NCI-H2081 treated with DMSO at 0.1 percent for 48 hours (cell line): ENCODE results near the gene VPREB3.

Source experiments
- DNase-seq: peaks from one replicate; lab custom pipeline; 2025; lab: John Stamatoyannopoulos, UW

VPREB3 gene

DNA sequence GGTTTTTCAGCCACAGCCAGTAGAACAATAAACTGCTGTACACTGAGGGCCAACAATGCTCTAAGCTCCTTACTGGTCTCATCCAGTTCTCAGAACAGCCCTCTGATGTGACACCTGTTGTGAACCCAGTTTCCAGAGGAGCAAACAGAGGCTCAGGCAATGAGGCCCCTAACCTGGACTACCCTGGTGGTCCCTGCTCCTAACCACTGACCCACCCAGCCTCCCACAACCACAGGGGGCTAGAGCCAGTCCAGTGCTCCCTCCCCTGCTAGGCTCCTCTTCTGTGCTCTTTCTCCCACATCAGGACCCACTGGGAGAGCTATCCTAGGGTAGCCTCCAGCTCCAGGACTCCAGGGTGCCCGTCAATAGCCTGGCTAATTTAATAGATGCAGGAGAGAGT is 28.5 kb upstream of the VPREB3 start:
- DNase-seq: no peak

DNA sequence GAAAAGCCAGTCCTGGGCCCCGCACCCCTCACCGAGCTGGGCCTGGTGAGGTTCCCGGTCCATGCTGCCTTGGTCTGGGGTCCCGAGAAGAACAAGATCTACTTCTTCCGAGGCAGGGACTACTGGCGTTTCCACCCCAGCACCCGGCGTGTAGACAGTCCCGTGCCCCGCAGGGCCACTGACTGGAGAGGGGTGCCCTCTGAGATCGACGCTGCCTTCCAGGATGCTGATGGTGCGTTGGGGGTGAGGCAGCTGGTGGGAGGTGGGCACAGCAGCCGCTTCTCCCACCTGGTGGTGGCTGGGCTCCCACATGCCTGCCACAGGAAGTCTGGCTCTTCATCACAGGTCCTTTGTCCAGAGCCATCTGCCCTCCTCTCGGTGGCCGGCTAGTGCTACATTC is 28.0 kb upstream of the VPREB3 start:
- DNase-seq: no peak

DNA sequence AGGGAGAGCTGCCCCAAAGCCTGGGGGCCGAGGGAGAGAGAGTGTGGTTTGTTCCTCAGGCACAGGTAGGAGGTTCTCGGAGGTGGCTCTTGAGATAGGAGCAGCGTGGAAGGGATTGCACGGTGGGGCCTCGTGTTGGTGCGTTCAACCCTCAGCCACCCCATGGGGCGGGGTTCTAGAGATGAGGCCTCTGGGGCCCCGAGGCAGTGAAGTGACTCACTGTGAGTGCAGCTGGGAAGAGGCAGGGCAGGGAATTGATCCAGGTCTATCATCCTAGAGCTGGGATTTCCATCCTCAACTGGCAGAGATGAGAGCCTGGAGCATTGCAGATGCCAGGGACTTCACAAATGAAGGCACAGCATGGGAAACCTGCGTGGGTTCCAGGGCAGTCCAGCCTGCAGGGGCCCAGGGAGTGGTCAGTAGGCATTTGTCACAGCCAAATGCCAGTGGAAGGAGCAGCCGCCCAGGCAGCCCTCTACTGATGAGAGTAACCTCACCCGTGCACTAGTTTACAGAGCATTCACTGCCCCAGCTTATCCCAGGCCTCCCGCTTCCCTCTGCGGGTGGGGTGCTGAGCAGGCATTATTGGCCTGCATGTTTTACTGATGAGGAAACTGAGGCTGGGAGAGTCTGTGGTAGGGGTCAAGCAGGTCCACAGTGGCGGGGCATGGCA is 27.4 kb upstream of the VPREB3 start:
- DNase-seq: no peak

DNA sequence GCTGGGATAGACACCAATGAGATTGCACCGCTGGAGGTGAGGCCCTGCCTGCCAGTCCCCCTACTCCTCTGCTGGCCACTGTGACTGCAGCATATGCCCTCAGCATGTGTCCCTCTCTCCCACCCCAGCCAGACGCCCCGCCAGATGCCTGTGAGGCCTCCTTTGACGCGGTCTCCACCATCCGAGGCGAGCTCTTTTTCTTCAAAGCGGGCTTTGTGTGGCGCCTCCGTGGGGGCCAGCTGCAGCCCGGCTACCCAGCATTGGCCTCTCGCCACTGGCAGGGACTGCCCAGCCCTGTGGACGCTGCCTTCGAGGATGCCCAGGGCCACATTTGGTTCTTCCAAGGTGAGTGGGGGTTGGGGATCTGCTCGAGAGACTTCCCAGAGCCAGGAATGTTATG is 26.8 kb upstream of the VPREB3 start:
- no peak for DNase-seq

DNA sequence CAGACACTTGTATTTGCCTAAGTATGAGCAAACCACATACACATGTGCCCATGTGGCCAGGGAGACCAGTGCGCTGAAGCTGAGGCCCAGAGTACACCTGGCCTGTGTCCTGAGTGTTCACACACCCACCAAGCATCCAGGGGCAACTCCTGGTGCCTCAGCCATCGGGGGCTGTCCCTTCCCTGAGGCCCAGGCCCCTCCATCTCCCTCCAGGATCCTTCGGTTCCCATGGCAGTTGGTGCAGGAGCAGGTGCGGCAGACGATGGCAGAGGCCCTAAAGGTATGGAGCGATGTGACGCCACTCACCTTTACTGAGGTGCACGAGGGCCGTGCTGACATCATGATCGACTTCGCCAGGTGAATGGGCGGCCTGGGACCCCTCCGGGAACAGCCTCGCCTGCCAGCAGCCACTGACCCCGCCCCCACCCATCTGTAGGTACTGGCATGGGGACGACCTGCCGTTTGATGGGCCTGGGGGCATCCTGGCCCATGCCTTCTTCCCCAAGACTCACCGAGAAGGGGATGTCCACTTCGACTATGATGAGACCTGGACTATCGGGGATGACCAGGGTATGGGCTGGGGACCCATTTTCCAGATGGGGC is 26.0 kb upstream of the VPREB3 start:
- no peak for DNase-seq

DNA sequence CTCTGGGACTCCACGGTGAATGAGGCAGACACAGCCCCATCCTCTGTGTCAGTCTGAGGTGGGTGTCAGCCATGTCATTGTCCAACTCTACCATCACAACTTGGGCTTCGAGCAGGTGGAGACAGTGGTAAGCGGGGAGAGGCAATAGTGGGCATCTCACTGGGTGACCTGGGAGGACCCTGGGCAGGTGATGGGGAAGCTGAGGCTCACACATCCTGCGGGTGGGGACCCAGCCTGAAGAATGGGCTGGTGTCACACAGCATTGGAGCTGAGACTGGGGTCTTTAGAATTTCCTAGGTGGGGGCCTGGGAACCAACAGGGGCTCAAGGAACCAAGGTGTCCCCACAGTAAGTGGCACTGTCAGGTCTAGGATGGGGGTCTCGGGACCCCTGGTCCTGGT is 25.5 kb upstream of the VPREB3 start:
- no peak for DNase-seq

DNA sequence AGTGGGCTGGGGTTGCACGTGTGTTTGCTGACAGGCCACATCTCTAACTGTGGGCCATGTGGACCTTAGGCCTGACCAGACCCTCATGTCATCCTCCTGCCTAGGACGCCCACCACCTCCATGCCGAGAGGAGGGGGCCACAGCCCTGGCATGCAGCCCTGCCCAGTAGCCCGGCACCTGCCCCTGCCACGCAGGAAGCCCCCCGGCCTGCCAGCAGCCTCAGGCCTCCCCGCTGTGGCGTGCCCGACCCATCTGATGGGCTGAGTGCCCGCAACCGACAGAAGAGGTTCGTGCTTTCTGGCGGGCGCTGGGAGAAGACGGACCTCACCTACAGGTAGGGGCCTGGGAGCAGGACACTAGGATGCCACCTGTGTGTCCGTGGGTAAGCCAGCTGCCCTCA is 24.9 kb upstream of the VPREB3 start:
- no peak for DNase-seq

DNA sequence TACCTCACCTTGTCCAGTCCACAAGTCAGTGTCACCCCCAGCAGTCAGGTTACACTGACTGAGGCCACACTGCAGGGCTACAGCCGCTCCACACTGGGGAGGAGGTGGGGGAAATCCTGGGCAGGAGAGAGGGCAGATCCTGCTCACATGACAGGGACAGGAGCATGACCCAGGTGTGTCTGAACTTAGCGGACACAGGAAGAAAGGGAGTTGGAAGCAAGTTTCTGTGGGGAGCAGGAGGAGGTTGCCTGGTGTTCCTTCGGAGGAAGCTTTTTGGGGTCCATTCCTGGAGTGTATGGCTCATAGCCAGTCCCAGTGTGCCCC is 24.3 kb upstream of the VPREB3 start:
- DNase-seq: no peak

DNA sequence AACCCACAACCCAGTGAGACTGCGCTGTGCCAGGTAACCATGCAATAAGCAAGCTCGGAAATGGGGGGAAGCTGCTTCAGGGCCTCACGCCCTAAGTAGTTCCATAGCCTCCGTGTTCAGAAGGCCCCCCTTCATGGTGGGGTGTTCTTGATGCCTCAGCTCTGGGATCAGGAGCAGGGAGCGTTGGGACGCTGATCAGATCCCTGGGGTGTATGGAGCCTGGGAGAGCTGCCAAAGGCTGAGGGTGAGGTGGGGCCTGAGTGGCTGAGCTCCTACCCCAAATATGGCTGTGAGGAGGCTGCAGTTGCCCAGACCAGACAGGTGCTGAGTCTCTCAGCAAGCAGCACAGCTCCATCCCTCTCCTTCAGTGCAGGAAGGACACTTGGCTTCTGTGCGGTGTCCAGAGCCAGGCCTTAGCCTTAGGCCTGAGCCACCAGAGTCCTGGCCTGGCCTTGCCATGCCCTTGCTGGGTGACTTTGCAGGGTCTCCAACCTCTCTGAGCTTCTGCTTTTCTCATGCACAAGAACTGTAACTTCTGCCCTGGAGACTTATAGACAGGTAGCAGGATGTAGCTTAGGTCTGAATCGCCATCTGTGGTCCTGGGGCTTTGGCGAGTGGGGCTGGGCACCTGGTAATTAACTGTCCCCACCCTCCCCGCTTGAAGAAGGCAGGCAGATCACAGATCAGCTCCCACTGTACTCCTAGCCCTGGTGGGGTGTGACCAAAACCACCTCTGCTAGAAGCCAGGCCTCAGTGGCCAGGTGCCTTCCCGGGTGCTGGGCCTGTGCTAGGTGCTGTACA is 23.8 kb upstream of the VPREB3 start:
- DNase-seq: no peak

DNA sequence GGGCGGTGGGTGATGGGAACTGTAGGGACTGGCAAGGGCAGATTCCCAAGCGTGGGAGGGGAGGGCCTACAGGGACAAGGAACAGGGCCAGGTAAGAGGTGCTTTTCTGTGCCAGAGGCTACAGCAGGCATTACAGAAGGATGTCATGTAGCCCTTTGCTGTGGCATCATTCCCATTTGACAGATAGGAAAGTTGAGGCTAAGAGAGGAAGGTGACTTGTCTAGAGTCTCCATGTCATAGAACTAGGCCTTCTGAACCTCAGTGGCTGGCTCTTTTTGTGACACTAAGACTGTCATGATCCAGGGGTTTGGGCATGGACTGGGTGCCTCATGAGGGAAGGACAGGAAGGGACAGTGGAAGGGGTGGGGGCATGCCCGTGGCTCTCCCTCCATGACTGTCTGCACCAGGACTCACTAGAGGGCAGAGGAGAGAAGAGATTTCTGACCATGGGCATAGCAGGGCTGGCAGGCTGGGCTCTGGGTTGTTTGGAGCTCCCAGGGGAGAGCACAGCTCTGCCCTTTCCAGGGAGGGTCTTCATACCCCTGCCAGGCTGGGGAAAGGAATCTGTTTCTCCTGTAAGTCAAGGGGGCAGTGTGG is 21.7 kb upstream of the VPREB3 start:
- no peak for DNase-seq

DNA sequence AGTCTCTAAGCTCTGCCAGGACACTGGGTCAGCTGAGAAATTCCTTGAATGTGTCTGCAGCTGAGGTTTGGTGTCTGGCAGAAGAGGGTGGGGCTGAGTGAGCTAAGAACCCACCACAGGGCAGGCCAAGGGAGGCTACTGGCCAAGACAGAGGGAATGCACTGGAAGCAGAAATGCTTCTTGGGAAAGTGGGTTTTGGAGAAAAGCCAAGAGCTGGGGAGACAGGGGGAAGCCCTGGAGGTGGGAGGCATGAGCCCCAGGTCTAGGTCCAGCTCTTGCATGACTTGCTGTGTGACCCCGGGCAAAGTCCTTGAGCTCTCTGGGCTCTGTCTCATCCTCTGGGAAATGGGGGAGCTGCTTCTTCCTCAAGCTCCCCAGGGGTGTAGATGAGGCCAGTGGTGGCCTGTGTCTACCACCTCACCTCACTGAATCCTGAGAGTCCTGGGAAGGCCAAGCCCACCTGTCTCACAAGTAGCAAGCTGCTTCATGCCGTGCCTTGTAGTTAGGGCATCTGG is 20.8 kb upstream of the VPREB3 start:
- no peak for DNase-seq

DNA sequence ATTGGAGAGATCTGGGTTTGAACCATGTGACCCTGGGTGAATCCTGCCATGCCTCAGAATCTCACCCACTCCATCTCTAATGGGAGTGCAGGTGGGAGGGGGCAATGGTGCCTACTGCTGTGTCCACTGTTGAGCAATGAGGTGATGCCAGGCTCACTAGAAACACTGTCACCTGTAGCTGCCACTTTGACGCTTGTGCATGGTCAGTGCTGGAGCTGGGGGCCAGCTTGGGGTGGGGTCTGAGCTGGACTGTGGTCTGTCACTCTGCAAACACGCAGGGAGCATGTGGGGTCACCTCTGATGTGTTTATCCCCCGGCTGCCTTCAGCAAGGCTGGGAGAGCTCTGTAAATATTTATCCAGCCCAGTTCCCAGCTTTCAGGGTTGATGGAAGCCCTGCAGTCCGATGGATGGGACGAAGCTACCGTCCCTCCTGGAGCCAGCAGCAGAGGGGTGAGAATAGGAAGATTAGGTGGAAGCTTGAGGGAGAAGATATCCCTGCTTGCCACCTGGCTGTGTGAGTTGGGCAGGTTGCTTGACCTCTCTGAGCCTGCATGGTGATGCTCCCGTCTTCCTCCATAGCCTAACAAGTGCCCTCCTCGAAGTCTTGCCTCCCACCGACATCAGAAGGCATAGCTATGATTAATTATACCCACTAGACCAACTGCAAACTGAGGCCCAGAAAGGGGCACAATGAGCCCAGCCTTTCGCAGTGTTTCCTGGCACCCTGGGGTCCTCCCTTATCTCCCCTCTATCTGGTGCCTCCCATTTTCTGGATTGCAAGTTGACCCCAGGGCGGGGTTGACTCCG is 20.1 kb upstream of the VPREB3 start:
- DNase-seq: no peak

DNA sequence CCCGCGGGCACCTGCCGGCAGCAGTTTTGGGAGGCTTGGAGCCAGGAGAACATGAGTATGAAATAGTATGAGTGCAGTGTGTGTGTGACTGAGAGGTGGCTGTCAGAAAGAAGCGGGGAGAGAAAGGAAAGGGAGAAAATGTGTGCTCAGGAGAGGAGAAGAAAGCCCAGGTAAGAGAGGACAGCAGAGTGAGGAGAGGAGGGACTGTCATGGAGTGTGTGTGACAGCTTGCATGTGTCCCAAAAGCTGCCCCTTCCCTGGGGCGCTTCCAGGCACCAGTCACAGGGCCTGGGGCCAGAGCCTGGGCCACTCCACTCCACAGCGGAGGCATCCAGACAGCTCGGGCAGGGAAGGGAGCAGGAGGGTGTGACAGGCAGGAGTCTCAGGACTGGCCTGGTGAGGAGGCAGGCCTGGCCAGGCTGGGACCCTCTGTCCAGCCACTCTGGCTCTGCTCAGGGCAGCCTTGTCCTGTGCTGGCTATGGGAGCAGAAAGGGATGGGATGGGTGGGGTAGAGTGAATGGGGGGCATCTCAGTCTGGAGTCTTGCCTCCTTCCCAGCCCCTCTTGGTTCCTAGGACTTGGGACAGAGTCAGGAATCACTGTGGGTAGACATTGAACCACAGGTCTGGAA is 19.4 kb upstream of the VPREB3 start:
- no peak for DNase-seq

DNA sequence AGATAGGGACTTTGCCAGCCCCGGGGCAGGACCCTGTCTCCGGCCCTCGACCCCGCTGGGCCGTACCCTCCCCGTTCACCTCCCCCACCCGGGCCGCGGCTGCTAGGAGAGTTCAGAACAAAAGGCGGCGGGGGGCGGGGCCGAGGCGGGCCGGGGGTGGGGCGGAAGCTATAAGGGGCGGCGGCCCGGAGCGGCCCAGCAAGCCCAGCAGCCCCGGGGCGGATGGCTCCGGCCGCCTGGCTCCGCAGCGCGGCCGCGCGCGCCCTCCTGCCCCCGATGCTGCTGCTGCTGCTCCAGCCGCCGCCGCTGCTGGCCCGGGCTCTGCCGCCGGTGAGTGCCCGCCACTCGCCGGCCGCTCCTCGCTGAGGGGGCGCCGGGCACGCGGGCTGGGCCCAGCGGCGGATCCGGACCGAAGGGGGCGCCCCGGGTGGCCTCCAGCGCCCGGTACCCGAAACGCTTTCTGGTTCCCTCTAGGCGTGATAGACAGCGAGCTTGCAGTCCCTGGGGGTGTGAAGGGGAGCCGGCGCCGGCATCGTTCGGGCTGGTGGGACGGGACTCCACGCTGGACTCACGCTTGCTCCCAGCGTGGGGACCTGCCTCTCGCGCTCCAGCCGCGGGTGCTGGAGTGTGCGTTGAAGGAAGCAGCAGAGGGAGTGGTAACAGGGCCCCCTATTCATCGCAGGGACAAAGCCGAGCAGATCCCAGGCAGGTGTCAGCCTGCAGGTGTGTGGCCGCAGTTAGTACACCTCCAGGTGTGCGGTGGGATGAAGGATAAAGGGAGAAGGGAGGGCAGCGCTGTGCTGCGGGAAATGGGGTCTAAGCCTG is 18.6 kb upstream of the VPREB3 start, which contains the start of gene MMP11:
Gene MMP11, plus strand, starts transcription at position 201 of the 825 bp plus-strand sequence. Its CDS starts 22 bp downstream, at position 223.
- no peak for DNase-seq

DNA sequence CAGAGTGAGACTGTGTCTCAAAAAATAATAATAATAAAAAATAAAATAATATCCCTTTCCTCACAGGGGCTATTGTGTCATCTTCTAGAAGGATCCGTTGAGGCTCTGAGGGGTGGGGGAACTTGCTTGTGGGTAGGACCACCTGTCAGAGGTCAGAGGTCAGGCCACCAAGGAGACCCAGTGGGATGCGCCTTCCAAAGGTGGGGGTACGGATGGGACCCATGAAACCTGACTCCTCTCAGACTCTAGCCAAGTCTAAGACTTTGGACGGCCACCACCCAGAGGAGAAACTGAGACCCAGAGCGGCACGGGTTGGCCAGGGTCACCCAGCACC is 18.1 kb upstream of the VPREB3 start:
- DNase-seq: no peak

DNA sequence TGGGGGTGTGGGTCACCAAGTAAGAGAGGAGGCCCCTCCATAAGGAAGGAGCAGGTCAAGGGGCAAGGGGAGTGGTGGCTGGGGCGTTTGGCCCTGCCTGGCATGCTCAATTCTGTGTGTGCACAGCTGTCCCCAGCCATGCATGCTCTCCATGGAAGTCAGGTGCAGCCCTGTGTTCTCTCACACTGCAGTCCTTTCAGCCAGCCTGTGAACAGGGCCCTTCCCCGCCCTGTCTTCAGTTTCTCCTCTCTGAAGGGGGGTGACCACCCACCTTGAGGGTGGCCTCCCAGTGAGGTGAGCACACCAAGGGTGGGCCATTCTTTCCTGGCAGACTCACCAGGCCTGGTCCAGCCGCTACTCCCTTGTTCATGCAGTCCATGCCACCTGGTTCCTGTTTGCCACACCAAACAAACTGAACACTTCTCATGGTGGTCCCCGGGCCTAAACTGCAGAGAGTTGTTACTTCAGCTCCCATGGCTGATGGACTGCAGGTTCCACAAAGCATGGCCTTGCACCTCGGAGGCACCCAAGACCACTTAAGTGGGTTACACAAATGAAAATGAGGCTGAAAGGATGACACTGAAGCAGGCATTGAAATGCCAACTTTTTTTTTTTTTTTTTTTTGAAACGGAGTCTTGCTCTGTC is 15.2 kb upstream of the VPREB3 start:
- no peak for DNase-seq

DNA sequence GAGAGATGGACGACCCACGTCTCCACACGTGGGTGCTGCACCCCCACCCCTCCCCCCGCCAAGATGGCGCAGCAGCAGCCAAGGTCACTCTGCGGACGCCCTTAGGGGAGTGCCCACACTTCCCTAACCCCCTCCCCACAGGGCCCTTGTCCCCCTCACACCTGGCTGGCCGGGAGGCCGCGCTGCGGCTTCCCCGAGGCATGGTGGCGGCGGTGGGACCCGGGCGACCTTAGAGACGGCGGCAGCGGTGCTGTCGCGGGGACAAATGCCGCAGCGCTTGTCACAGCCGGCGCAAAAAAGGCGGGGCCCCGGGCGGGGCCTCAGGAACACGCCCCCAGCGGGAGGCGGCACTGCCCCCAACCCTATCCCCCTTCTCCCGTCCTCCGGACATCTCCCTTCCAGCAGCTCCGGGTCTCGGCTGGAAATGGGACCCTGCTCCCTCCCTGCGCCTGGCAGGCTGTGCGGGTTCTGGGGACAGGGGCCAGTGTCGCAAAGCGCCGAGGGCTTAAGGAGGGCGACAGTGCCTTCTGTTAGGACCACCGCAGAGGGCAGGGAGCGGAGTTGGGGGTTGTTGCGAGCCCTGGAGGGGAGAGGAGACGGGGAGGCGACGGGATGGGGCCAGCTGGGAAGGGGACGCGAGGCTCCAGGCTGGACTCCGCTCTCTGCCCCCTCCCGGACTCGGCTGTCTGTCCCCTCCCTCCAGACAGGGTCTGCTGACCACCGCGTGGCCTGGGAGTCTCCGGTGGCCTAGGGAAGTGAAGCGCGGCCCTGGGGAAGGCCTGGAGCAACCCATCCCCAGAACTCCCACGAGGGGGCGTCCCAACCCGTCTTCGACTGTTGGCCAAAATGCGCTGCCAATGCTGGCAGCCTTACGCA is 13.7 kb upstream of the VPREB3 start, which contains the start of gene CHCHD10:
Gene CHCHD10, minus strand, starts transcription at position 300 of the 876 bp plus-strand sequence. Its CDS starts 98 bp downstream, at position 202.
- DNase-seq: no peak

DNA sequence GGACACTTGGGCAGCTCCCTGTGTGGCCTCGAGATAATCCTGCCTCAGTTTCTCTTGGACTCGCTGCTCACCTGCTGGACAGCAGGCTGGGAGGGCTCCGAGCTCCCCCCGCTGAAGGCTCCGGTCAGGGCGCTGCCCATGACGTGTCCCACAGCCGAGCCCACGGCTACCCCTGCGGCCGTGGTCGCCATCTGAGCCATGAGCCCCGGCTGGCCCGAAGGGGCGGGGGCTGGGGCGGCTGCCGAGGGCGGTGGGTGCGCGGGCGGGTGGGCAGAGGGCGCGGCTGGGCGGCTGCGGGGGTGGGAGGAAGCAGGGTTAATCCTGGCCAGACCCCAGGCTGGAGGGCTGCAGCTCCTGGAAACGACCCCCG is 13.1 kb upstream of the VPREB3 start:
- DNase-seq: no peak
